ENCODE data around the gene MEF2A. TPM values are rescaled to one million over a fixed set of nuclear protein-coding genes. Genes with fewer than 3 reads are reported as not detected.
"Not testable (repeated sequence)": the region's sequence is repeated elsewhere in the genome, so short reads cannot be mapped to it uniquely, and the experiment has no call there.

Gene MEF2A
- total RNA-seq, 1 donor from 2014 or later = 11.1 TPM

- no peak for TF ChIP-seq CTCF (IDR thresholded peaks at IDR 0.05; ENCODE audit: insufficient read depth, low read length, severe bottlenecking)
- no peaks in the 10 kb centered on the region for H3K27me3 ChIP-seq (ENCODE audit: control insufficient read depth, insufficient read depth, low read length)
- no peak overlapping the region for H3K4me3 ChIP-seq (ENCODE audit: low read depth, low read length)
- DNase-seq (ENCODE audit: low read depth) (peak; percentile 56), FAIRE-seq (no peak)
- no peaks in the 10 kb centered on the region for H3K36me3 ChIP-seq (ENCODE audit: control insufficient read depth, insufficient read depth, low read length)
These were observed 183.6 kb downstream of the MEF2A start for GRCh38 chr15:99749386-99749785.

GRCh38 chr15:99750326-99750725, 184.5 kb downstream of the MEF2A start:
- not testable (repeated sequence) for H3K4me3 ChIP-seq (ENCODE audit: low read depth, low read length); H3K36me3 ChIP-seq (ENCODE audit: control insufficient read depth, insufficient read depth, low read length); DNase-seq (ENCODE audit: low read depth); H3K27me3 ChIP-seq (ENCODE audit: control insufficient read depth, insufficient read depth, low read length); FAIRE-seq

- FAIRE-seq (no peak), DNase-seq (ENCODE audit: low read depth) (no peak)
- H3K4me3 ChIP-seq (ENCODE audit: low read depth, low read length) = no peak overlapping the region
- no peaks in the 10 kb centered on the region for H3K27me3 ChIP-seq (ENCODE audit: control insufficient read depth, insufficient read depth, low read length)
- no peak for TF ChIP-seq CTCF (IDR thresholded peaks at IDR 0.05; ENCODE audit: insufficient read depth, low read length, severe bottlenecking)
- no peaks in the 10 kb centered on the region for H3K36me3 ChIP-seq (ENCODE audit: control insufficient read depth, insufficient read depth, low read length)
These were observed 186.8 kb downstream of the MEF2A start for GRCh38 chr15:99752556-99752955.

GRCh38 chr15:99753066-99753465, 187.3 kb downstream of the MEF2A start:
- DNase-seq (ENCODE audit: low read depth) (no peak), FAIRE-seq (no peak)
- TF ChIP-seq CTCF (IDR thresholded peaks at IDR 0.05; ENCODE audit: insufficient read depth, low read length, severe bottlenecking) = no peak

GRCh38 chr15:99755692-99756409, 190.1 kb downstream of the MEF2A start:
- Histone ChIP-seq H3K4me3 (ENCODE audit: low read depth, low read length) (no peak overlapping the region), H3K27me3 (ENCODE audit: control insufficient read depth, insufficient read depth, low read length) (no peaks in the 10 kb centered on the region), H3K36me3 (ENCODE audit: control insufficient read depth, insufficient read depth, low read length) (no peaks in the 10 kb centered on the region)
- no peak for FAIRE-seq
- peak; percentile 74 for TF ChIP-seq CTCF (IDR thresholded peaks at IDR 0.05; ENCODE audit: insufficient read depth, low read length, severe bottlenecking)
- peak; percentile 73 for DNase-seq (ENCODE audit: low read depth)

More at GRCh38 chr15:99753066-99753465, 187.3 kb downstream of the MEF2A start:
- Histone ChIP-seq H3K27me3 (ENCODE audit: control insufficient read depth, insufficient read depth, low read length) (no peaks in the 10 kb centered on the region), H3K4me3 (ENCODE audit: low read depth, low read length) (no peak overlapping the region), H3K36me3 (ENCODE audit: control insufficient read depth, insufficient read depth, low read length) (no peaks in the 10 kb centered on the region)

- Histone ChIP-seq H3K36me3 (ENCODE audit: control insufficient read depth, insufficient read depth, low read length) (no peaks in the 10 kb centered on the region), H3K4me3 (ENCODE audit: low read depth, low read length) (no peak overlapping the region), H3K27me3 (ENCODE audit: control insufficient read depth, insufficient read depth, low read length) (no peaks in the 10 kb centered on the region)
- FAIRE-seq (no peak), DNase-seq (ENCODE audit: low read depth) (peak; percentile 47)
- TF ChIP-seq CTCF (IDR thresholded peaks at IDR 0.05; ENCODE audit: insufficient read depth, low read length, severe bottlenecking) = no peak
These were observed 196.5 kb downstream of the MEF2A start for GRCh38 chr15:99762288-99762687.
